ENCODE data around the gene DNAAF5.
A peak's percentile ranks its signal among the peaks of the same experiment; 100 is the strongest.

Gene DNAAF5

DNA sequence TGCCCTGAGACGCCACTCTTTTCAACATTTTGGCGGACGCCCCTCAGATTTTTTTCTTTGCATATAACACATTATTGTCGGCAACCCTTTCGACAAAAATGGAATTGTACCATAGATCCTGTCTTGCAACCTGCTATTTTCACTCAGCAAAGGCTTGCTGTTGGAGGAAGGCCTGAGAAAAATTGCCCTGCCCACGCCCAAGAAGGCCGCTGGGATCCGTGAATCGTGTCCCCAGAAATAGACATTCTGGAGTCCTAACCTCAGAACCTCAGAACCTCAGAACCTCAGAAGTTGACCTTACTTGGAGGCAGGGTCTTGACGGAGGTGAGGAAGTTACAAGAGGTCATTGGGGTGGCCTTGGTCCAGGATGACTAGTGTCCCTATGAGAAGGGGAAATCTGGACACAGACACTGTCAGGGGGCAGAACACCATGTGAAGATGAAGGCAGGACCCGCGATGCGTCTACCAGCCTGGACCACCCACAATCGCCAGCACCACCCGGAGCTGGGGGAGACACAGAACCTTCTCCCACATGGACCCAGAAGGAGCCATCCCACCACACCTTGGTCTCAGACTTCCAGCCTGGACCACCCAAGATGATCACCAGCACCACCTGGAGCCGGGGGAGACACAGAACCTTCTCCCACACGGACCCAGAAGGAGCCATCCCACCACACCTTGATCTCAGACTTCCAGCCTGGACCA lies 19.1 kb upstream of the DNAAF5 start:
- no peak for DNase-seq (ENCODE audit: low read depth)

DNA sequence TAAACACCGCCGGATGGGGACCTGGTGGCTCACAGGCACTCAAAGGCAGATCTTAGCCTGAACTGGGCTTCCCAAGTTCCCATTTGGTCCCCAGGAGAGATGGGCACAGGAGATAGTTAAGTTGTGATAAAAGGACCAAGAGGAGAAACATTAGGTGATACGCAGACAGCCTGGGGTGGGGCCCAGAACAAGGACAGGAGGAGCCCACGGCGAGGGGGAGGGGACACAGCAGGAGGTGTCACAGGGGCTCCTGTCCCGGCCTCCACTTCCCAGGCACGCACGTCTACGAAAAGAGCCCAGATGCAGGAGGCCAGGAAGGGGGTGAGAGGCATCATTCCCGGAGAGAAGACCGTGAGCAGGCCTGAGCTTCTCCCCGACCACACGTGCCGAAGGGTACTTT lies 16.3 kb upstream of the DNAAF5 start:
- DNase-seq (ENCODE audit: low read depth): no peak

DNA sequence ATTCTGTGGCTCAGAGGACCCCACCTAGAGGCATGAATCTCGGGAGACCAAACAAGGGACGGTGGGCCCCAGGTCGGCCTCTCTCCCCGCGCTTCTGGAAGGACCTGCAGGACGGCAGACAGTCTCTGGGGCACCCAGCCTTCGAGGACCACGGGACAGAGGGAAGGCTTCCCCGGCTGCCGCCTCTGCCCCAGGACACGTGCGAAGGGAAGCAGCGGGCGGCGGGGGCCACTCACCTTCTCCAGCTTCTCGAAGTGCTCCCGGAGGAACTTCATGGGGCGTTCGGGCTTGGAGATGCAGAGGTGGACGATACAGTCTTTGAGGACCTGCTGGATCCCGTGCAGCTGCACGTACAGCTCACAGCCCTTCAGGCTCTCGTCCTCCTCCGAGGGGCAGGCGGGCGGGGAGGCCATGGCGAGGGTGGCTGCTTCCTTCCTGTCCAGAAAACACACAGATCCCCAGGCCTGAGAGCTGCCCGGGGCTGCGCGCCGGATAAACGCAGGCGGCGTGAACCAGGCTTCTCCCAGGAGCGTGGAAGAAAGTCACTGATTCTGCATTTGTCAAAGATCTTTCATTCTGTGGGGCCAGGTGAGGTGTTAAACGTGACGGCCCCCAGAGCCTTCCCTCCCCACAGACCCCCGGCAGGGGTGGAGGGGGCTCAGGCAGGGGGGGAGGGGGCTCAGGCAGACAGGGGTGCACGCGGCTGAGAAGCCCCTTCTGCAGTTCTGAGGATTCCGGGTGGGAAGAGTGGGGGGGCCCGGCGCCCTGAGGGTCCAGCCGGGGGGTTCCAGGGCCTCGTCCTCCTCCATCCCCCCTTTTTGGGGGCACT lies 15.2 kb upstream of the DNAAF5 start:
- no peak for DNase-seq (ENCODE audit: low read depth)

DNA sequence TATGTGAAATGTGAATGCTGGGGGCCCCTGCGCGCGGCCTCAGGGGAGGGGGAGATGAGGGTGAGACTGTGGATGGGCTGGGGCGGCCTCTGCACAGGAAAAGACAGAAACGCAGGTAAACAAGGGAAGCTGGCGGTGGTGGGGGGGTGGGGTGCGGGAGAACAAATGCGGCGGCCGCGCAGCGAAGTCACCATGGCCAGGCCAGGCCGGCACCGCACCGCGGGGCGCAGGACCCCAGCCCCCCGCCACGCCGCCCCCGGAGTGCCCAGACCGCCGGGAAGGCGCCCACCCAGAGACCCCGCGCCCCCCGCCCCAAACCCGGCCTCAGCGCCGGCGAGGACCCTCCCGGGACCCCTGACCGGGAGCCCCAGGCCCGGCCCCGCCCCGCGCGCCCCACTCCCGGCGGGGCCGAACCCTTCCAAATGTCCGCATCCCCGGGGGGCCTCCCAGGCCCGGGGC lies 14.5 kb upstream of the DNAAF5 start:
- DNase-seq (ENCODE audit: low read depth): no peak

DNA sequence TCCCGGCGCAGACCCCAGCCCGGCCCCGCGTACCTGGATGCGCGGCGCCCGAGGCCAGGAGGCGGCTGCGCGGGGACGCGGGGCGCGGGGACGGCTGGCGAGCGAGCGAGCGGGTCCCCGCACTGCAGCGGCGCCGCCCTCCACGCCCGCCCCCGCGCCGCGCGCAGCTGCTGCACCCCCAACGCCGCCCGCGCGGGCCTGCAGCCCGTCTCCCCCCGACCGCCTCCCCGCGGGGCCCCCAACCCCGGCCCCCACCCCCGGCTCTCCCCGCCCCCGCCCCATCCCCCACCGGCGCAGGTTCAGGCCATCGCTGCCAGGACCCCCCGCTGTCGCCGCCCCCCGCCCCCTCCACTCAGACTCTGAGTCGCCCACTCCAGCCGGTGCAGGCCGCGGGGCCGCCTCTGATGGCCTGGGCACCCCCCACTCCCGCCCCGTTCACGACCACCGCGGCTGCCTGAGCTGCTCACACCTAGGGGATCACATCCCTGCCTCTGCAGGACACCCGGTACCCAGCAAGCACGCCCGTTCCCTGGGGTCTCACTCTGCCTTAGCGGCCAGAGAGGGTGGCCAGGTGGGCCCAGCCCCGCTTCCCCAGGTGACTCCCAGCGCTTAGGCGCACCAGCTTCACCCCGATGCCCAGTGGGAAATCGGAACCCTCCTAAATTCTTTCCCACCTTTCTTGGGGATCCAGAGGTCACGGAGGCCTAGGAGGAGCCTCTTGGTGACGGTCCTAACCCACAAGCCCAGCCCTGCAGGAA lies 13.9 kb upstream of the DNAAF5 start:
- DNase-seq (ENCODE audit: low read depth): no peak

DNA sequence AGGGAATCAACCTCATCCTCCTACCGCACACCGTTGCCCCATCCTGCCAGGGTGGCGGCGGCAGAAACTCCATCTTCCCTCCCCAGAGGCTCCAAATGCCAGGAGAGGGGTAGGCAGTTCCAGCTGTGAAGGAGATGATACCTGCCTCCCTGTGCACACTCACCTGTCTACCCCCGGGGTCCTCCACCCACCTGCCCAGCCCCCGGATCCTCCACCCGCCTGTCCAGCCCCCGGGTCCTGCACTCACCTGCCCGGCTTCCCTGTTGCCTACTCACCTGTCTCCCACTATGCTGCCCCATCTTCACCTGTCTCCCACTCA lies 13.4 kb upstream of the DNAAF5 start:
- DNase-seq (ENCODE audit: low read depth): no peak

DNA sequence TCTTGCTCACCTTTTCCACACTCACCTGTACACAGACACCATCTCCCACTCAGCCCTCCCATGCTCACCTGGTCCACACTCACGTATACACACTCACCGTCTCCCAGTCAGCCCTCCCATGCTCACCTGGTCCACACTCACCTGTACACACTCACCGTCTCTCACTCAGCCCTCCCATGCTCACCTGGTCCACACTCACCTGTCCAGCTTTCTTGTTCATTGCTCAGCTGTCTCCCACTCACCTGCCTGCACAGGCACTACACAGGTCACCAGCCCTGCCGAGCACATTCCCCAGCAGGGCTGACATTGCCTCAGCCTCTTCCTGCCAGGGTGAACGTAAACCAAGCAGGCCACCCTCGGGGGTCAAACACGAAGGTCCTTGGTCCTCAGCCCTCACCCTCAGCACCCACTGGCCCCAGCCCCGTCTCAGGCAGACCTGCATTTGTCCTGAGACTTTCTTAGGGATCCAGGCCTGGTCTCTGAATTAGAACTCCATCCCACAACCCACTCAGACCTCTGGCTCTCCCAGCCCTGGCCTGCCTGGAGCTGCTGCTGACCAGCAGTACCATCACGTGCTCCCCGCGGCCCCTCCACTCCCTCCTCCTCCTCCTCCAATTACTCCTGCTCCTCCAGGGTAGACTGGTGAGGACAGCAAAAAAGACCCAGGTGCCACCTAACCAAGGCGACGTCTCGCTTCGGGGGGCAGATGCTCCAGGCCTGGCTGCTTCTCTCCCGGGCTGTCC lies 12.8 kb upstream of the DNAAF5 start:
- DNase-seq (ENCODE audit: low read depth): no peak

DNA sequence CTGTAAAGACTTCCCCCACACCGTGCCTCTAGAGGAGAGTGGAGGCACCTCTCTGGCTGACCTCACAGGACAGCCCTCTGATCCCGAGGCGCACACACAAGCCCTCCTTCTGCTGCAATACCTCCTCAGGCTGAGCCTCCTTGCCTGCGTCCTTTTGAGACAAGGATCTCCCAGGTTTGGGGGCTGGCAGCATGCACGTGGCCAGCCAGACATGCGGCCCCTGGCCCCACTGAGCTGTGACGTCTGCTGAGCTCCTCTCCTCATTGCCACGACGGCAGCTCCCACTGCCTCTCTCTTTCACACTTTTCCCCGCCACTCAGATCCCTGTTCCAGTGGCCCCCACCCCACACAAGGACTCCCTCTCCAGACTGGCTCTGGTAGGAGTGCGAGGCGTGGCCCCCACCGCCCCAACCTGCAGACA lies 12.2 kb upstream of the DNAAF5 start:
- no peak for DNase-seq (ENCODE audit: low read depth)

DNA sequence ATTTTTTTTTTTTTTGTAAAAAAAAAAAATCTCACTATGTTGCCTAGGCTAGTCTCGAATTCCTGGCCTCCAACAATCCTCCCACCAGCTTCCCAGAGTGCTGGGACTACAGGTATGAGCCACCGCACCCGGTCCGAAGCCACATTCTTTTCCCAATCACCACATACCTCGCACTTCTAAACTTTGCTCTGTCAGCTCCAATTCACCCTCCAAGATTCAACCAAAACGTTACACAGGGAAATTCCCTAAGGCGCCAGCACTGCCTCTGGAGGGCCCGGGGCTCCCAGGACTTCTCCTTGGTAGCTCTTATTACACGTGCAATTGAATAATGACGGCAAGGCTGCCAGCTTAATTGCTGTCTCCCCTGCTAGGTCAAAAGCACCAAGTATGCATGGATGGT lies 10.3 kb upstream of the DNAAF5 start:
- DNase-seq (ENCODE audit: low read depth): no peak

DNA sequence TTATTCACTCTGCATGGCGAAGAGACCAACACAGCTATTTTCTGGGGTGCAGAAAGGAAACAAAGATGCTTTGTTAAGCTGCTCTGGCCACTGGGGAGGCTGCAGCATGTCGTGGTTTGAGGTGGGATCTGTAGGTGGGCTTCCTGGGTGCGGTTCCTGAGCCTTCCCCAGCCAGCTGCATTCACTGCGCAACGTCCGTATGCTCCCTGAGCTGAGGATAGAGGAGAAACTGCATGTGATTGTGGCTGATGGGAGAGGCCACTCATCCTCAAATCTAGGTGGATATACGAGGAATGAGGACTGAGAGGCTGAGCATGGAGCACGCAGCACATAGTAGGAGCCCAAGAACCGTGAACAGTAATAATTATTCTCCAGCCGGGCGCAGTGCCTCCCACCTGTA lies 9.9 kb upstream of the DNAAF5 start:
- no peak for DNase-seq (ENCODE audit: low read depth)

DNA sequence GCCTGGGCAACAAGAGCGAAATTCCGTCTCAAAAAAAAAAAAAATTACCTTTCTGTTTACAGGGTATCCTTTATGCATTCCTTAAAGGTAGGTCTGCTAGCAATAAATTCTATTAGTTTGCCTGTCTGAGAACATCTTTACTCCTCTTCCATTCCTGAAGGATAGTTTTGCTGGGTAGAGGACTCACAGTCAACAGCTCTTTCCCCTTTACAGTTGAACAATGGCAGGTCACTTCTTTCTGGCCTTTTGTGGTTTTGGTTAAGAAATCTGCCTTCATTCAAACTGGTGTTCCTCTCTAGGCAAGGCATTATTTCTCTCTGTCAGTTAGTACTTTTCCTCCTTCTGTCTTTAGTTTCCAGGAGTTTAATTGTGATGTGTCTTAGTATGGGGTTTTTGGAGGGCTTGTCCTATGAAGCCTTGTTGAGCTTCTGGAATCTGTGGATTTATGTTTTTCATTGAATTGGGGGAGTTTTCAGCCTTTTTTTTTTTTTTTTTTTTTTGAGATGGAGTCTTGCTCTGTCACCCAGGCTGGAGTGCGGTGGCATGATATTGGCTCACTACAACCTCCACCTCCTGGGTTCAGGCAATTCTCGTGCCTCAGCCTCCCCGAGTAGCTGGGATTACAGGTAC lies 4.8 kb upstream of the DNAAF5 start:
- no peak for DNase-seq (ENCODE audit: low read depth)

DNA sequence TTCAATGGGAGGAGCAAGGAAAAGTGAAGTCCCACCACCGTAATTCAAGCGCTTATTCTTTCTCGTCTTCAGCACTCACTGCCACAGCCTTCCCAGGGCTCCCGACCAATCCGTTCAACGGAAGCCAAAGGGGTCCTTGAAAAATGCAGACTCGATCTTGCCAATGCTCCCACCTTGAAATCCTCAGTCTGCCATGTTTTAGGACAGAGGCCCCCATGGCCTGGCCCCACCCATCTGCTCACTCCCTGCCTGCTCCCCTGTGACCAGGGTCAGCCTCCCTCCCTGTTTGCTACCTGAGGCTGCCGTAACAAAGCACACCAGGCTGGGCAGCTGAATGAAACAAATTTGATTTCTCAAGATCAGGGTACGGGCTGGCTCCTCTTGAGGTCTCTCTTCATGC lies 3.0 kb upstream of the DNAAF5 start:
- no peak for DNase-seq (ENCODE audit: low read depth)

DNA sequence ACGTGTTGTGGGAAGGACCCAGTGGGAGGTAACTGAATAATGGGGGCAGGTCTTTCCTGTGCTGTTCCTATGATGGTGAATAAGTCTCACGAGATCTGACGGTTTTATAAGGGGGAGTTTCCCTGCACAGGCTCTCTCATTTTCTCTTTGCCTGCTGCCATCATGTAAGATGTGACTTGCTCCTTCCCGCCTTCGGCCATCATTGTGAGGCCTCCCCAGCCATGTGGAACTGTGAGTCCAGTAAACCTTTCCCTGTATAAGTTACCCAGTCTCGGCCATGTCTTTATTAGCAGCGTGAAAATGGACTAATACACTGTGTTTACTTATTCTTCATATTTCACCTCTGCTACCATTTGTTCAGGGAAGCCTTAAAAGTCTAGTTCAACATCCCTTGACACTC lies 2.2 kb upstream of the DNAAF5 start:
- DNase-seq (ENCODE audit: low read depth): no peak

DNA sequence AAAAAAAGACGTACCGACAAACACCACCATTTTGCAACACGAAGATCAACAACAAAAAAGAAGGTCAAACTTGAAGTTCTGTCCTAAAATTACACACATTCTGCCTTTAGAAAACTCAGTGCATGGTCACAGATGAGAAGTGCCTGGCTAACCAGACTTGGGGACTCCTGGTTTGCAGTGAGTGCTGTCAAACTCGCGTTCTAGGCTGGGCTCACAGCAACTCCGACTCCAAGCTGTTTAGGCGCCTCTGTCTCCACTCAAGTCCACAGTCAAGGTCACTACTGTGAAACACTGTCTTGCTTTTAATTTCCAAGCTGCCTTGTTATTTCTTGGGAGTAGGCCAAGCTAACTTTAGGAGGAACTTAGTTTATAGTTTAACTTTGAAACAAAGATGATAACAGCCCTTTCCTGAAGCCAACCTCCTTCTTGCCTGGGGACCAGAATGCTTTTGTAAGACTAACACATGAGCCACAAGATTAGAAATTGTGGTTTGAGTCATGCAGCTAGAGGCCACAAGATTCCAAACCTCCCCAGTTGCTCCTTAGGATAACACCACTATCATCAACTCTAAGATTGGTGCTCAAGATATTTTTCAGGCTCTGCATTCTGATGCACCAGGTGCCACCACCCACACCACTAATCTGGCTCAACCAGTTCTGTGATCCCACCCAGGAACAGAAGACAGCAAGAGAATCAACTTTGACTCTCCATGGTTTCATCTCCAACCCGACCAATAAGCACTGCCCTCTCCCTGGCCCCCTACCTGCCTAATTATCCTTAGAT lies 1.1 kb upstream of the DNAAF5 start:
- DNase-seq (ENCODE audit: low read depth): no peak

DNA sequence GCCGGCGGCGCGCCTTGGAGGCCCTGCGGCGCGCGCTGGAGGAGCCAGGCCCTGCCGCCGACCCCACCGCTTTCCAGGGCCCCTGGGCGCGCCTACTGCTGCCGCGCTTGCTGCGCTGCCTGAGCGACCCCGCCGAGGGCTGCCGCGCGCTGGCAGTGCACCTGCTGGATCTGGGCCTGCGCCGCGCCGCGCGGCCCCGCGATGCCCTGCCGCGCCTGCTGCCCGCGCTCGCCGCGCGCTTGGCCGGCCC lies 280 bp downstream of the DNAAF5 start:
- no peak for DNase-seq (ENCODE audit: low read depth)

DNA sequence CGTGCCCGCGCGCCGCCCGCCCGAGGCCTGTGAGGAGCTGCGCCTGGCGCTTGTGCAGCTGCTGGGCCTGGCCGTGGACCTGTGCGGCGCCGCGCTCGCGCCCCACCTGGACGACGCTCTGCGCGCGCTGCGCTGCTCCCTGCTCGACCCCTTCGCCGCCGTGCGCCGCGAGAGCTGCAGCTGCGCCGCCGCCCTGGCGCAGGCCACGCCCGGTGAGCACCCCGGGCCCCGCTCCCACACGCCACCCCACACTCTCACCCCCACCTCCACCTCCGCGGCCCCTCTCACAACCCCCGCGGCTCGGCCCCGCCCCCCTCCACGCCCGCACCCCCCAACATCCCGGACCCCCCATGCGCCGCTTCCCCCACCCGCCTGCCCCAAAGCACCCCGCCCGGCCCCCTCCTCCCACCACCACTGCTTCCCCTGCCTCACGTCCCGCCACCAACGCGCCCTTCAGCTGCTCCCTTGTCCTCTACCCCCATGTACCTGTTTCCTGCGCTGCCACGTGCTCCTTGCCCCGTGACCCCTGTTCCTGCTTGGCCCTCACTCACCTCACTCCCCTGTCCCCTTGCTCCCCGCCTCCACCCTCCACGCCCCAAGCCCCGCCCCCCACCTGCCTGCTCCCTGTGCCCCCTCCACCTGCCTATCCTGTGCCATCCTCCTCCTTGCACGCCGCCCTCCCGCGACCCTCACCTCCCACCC lies 756 bp downstream of the DNAAF5 start, which contains the start of gene PRKAR1B:
Gene PRKAR1B (minus strand): TSS at position 178 of the 702 bp plus-strand sequence. CDS start 15,776 bp downstream, outside the sequence.
- DNase-seq (ENCODE audit: low read depth): peak; percentile 24

DNA sequence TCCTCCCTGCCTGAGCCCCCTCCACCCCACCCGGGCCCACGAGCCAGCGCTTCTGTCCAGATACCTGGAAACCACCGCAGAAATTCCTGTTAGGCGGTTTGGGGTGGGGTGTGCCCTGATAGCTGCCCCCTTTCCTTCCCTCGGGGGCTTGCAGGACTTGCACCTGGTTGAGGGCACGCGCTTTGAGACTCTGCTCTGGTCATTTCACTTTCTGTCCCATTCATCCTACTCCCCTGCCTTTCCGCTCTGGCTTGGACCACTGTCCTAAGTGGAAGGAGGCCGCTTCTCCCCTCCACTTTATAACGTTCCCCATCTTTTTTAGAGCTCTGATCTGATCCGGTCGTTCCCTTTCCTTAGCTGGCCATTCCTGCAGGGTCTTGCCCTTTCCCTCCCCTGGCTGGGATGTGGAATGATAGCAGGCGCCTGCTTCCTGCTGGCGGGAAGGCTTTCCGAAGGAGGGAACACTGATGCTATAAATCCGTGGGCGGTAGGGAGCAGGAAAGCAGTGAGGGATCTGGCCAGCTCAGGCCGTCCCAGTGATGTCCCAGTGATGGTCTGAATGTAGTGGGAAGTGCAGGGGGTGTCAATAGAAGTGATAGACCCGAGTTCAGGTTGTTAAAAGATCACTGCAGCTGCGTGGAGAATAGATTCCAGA lies 1.4 kb downstream of the DNAAF5 start:
- DNase-seq (ENCODE audit: low read depth): no peak

DNA sequence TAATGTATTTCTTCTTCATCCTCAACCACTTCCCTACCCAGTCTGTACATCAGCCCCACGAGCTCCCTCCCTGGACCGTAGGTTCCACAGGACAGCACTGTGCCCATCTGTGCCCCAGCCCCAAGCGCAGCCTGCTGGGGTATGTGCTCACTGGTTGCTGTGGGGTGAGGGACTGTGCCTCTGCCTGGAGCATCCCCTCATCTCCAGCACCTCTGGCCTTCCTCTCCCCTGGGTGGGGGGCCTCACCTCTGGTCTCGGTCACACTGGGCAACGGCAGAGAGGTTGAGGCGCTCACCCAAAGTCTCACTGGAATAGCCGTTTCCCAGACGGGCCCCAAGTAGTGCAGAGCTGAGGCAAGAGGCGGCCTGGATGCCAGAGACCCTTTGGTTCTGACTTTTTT lies 2.1 kb downstream of the DNAAF5 start:
- DNase-seq (ENCODE audit: low read depth): no peak

DNA sequence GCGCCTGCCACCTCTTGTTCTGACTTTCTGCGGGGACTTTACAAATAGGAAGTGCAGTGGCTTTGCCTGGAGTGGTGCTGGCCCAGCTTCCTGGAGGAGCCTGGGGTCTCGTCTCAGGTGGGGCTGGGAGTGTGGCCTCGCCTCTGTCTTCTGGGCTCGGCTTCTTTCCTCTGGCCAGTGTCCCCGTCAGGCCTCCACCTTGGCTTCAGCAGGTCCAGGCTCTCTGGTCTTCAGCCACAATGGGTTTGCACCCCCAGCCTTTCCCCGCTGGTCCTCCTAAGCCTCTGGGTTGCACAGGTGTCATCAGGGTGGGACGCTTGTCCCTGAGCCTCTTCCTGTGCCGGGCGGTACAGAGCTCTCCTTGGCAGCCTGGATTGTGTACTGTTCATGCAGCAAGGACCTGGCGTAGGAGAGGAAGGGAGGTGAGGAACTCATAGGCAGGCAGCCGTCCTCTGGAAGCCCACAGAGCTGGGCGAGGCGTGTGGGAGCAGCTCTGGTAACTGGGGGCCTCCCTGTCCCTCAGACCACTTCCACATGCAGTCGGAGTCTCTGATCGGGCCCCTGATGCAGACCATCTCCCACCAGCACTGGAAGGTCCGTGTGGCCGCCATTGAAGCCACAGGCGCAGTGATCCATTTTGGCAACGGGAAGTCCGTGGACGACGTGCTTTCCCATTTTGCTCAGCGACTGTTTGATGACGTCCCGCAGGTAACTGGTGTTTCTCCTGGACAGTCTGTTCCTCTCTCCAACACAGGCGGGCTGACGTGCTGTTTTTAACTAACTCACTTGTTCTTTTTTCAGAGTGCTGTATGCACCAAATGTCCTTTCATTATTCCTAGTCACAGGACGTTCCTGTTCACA lies 2.9 kb downstream of the DNAAF5 start:
- no peak for DNase-seq (ENCODE audit: low read depth)

All from stimulated activated CD8-positive, alpha-beta memory T cell treated with anti-CD3 and anti-CD28 coated beads, Interleukin-7, amount 100 ng/mL, for 24 hours (primary cell).